ENCODE data around the gene TMEM108.

Gene TMEM108

GRCh38 chr3:133408961-133409360 lies 370.8 kb downstream of the TMEM108 start:
- DNase-seq (ENCODE audit: low read depth in 4 of 4, low spot score in 1 of 4), result no peak

- no peak for DNase-seq (ENCODE audit: low read depth in 4 of 4, low spot score in 1 of 4)
Measured at GRCh38 chr3:133410191-133410892, 372.2 kb downstream of the TMEM108 start.

GRCh38 chr3:133412183-133413132 lies 374.3 kb downstream of the TMEM108 start:
- DNase-seq (ENCODE audit: low read depth in 4 of 4, low spot score in 1 of 4), result no peak

GRCh38 chr3:133413161-133414020 lies 375.2 kb downstream of the TMEM108 start:
- DNase-seq (ENCODE audit: low read depth in 4 of 4, low spot score in 1 of 4), result no peak

GRCh38 chr3:133414021-133414392 lies 375.8 kb downstream of the TMEM108 start:
- DNase-seq (ENCODE audit: low read depth in 4 of 4, low spot score in 1 of 4), result no peak

- DNase-seq (ENCODE audit: low read depth in 4 of 4, low spot score in 1 of 4), result no peak
Measured at GRCh38 chr3:133418361-133418760, 380.2 kb downstream of the TMEM108 start.

GRCh38 chr3:133419151-133419909 lies 381.1 kb downstream of the TMEM108 start:
- no peak for DNase-seq (ENCODE audit: low read depth in 4 of 4, low spot score in 1 of 4)

- DNase-seq (ENCODE audit: low read depth in 4 of 4, low spot score in 1 of 4), result no peak
Measured at GRCh38 chr3:133424937-133425869, 387.0 kb downstream of the TMEM108 start.

- DNase-seq (ENCODE audit: low read depth in 4 of 4, low spot score in 1 of 4), result no peak
Measured at GRCh38 chr3:133425898-133426297, 387.7 kb downstream of the TMEM108 start.

GRCh38 chr3:133426721-133427120 lies 388.5 kb downstream of the TMEM108 start:
- no peak for DNase-seq (ENCODE audit: low read depth in 4 of 4, low spot score in 1 of 4)

- DNase-seq (ENCODE audit: low read depth in 4 of 4, low spot score in 1 of 4), result no peak
Measured at GRCh38 chr3:133428552-133428951, 390.4 kb downstream of the TMEM108 start.

- no peak for DNase-seq (ENCODE audit: low read depth in 4 of 4, low spot score in 1 of 4)
Measured at GRCh38 chr3:133429063-133429462, 390.9 kb downstream of the TMEM108 start.

- no peak for DNase-seq (ENCODE audit: low read depth in 4 of 4, low spot score in 1 of 4)
Measured at GRCh38 chr3:133439563-133439962, 401.4 kb downstream of the TMEM108 start.

GRCh38 chr3:133440652-133441051 lies 402.5 kb downstream of the TMEM108 start:
- DNase-seq (ENCODE audit: low read depth in 4 of 4, low spot score in 1 of 4), result no peak

GRCh38 chr3:133441867-133442270 lies 403.7 kb downstream of the TMEM108 start:
- DNase-seq (ENCODE audit: low read depth in 4 of 4, low spot score in 1 of 4), result no peak

GRCh38 chr3:133442518-133442917 lies 404.3 kb downstream of the TMEM108 start:
- no peak for DNase-seq (ENCODE audit: low read depth in 4 of 4, low spot score in 1 of 4)

GRCh38 chr3:133443649-133444422 lies 405.6 kb downstream of the TMEM108 start:
- no peak for DNase-seq (ENCODE audit: low read depth in 4 of 4, low spot score in 1 of 4)

- DNase-seq (ENCODE audit: low read depth in 4 of 4, low spot score in 1 of 4), result no peak
Measured at GRCh38 chr3:133444423-133444774, 406.2 kb downstream of the TMEM108 start.

- DNase-seq (ENCODE audit: low read depth in 4 of 4, low spot score in 1 of 4), result no peak
Measured at GRCh38 chr3:133445108-133445507, 406.9 kb downstream of the TMEM108 start.

Data from stimulated activated CD4-positive, alpha-beta T cell treated with anti-CD3 and anti-CD28 coated beads, Interleukin-1b, Interleukin-23, amount 100 ng/mL, for 24 hours (primary cell).